ENCODE data around the gene LINGO1.

Gene LINGO1

GRCh38 chr15:77614251-77614806, 18.4 kb downstream of the LINGO1 start:
- TF ChIP-seq CTCF (IDR thresholded peaks at IDR 0.05) (no peak), ZFX (IDR thresholded peaks at IDR 0.05; ENCODE audit: borderline replicate concordance) (no peak)
- no peak overlapping the region for H3K27ac ChIP-seq

GRCh38 chr15:77613814-77614213, 18.9 kb downstream of the LINGO1 start:
- TF ChIP-seq ZFX (IDR thresholded peaks at IDR 0.05; ENCODE audit: borderline replicate concordance) (no peak), CTCF (IDR thresholded peaks at IDR 0.05) (no peak)

GRCh38 chr15:77612958-77613601, 19.6 kb downstream of the LINGO1 start:
- TF ChIP-seq CTCF (IDR thresholded peaks at IDR 0.05) (no peak), ZFX (IDR thresholded peaks at IDR 0.05; ENCODE audit: borderline replicate concordance) (no peak)
- H3K27ac ChIP-seq = no peak overlapping the region

More at GRCh38 chr15:77613814-77614213, 18.9 kb downstream of the LINGO1 start:
- H3K27ac ChIP-seq = no peak overlapping the region

GRCh38 chr15:77611767-77612166, 20.9 kb downstream of the LINGO1 start:
- TF ChIP-seq CTCF (IDR thresholded peaks at IDR 0.05) (no peak), ZFX (IDR thresholded peaks at IDR 0.05; ENCODE audit: borderline replicate concordance) (no peak)
- H3K27ac ChIP-seq = no peak overlapping the region

GRCh38 chr15:77610731-77611130, 22.0 kb downstream of the LINGO1 start:
- no peak overlapping the region for H3K27ac ChIP-seq
- TF ChIP-seq CTCF (IDR thresholded peaks at IDR 0.05) (no peak), ZFX (IDR thresholded peaks at IDR 0.05; ENCODE audit: borderline replicate concordance) (no peak)

- TF ChIP-seq CTCF (IDR thresholded peaks at IDR 0.05) (no peak), ZFX (IDR thresholded peaks at IDR 0.05; ENCODE audit: borderline replicate concordance) (no peak)
- no peak overlapping the region for H3K27ac ChIP-seq
Measured at GRCh38 chr15:77609558-77609957, 23.2 kb downstream of the LINGO1 start.

- H3K27ac ChIP-seq = no peak overlapping the region
- TF ChIP-seq CTCF (IDR thresholded peaks at IDR 0.05) (no peak), ZFX (IDR thresholded peaks at IDR 0.05; ENCODE audit: borderline replicate concordance) (no peak)
Measured at GRCh38 chr15:77608774-77609173, 23.9 kb downstream of the LINGO1 start.

All from 22Rv1 (cell line).